GM12891 (cell line): Measurements from ENCODE around the gene EYA2.

Source experiments
- PAX5 ChIP-seq: IDR thresholded peaks from 2 replicates; pipeline ENCODE4 v1.6.1; 2011; ENCODE audit warnings: low read length, moderate library complexity, mild to moderate bottlenecking; ENCODE audit not compliant: insufficient read depth, severe bottlenecking
- POLR2A ChIP-seq: IDR thresholded peaks from 2 replicates; pipeline ENCODE4 v1.6.1; 2011; ENCODE audit warnings: low read depth, low read length, control low read depth
- POLR2AphosphoS5 ChIP-seq: IDR thresholded peaks from 2 replicates; pipeline ENCODE4 v1.6.1; 2011; ENCODE audit warnings: low read depth, low read length, control low read depth
- SPI1 ChIP-seq: IDR thresholded peaks from 2 replicates; pipeline ENCODE4 v1.6.1; 2011; ENCODE audit warnings: low read depth, low read length, control low read depth
- TAF1 ChIP-seq: IDR thresholded peaks from 2 replicates; pipeline ENCODE4 v1.6.1; 2011; ENCODE audit warnings: low read depth, low read length, control low read depth

DNA sequence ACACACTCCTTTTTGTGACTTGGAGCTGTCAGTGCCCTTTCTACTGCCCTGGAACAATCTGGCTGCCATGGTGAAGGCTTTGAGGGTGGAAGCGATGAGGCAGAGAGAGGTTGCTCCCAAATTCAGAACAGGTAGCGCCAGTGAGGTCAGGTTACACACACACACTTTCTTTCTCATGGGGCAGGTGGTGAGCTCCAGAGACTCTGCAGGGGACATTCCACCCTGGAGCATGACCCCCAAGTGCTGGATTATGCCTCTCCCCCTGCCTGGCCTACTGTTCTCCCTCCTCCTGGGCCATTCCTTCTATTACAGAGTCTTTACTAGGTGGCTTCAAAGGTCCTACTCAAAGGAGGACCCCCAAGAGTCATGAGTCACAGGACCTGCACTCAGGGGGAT, 98.0 kb downstream of the EYA2 start:
- TF ChIP-seq POLR2A = no peak
- no peak for TF ChIP-seq TAF1
- no peak for TF ChIP-seq POLR2AphosphoS5
- TF ChIP-seq PAX5 = no peak
- TF ChIP-seq SPI1 = no peak
